ENCODE measurements around the gene GRIN1. TPM values are rescaled to one million over a fixed set of nuclear protein-coding genes. Genes with fewer than 3 reads are reported as not detected.
"Not testable (repeated sequence)": the region's sequence is repeated elsewhere in the genome, so short reads cannot be mapped to it uniquely, and the experiment has no call there.

GRIN1 gene
- polyA plus RNA-seq, 3 donors = not detected

GRCh38 chr9:137127301-137128157 is 11.4 kb upstream of the GRIN1 start:
- DNase-seq (ENCODE audit: low read depth in 3 of 3, low spot score in 2 of 3) = no peak

DNA sequence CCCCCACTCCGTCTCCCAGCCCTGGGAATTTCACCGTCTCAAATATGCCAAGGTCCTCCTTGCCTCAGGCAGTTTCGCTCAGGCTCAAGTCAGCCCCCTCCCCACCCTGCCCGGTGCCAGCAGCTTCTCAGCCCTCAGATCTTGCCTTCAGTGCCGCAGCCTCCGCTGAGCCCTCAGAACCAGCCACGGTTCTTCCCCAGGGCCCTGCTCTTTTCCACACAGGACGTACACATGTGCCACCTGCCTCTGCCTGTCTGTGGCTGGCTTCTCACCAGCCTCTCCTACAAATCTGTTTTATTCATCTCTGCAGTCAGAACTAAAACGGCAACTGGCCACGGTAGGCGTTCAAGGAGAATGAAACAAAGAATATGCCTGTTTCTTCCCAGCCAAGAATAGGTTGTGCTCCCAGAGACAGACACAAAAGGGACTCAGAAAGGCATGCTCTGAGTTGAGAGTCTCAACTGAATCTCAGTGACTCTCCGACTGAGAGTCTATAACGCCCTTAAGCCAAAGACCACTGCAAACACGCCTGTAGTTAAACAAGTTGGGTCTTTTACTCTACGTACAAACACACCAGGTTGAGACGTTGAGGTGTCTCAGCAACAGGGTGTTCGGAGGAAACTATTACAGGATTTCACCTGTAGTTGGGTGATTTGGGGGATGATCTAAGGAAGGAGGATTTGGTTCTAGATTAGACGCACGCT is 10.6 kb upstream of the GRIN1 start:
- no peak for DNase-seq (ENCODE audit: low read depth in 3 of 3, low spot score in 2 of 3)

GRCh38 chr9:137128862-137129455 is 10.0 kb upstream of the GRIN1 start:
- no peak for DNase-seq (ENCODE audit: low read depth in 3 of 3, low spot score in 2 of 3)

DNA sequence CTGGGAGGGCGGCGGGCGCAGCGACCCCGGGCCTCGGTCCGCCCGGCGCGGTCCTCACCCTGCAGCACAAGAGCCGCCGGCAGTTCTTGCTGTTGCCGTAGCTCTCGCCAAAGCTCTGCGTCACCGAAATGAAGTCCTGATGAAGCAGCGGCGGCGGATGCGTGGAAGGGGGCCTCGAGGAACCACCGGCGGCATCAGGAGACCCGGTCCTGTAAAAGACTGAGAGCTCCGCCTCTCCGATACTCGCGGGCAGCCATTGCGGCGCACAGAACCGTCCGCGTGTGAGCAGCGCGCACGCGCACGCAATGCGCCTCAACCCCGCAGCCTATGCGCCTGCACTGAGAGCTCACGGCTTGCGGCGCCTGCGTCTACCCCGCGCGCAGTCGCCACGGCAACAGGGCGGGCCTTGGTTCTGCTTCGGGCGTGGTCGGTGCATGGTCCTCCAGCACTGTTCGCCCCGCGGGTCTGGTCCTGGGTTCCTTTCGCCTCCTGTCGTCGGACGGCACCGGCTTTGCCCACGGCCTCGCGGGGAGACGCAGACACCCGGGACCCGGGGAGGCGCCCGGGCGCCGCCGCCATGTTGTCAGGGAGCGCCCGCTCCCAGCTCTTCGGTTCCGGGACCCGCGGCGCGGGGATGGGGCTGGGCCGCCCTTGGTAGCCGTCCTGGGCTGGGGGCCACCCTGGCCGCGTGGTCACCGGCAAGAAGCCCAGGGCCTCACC is 9.3 kb upstream of the GRIN1 start:
- peak; percentile 62 to 78 (median 63) for DNase-seq (ENCODE audit: low read depth in 3 of 3, low spot score in 2 of 3)

GRCh38 chr9:137130176-137130755 is 8.7 kb upstream of the GRIN1 start:
- no peak for DNase-seq (ENCODE audit: low read depth in 3 of 3, low spot score in 2 of 3)

DNA sequence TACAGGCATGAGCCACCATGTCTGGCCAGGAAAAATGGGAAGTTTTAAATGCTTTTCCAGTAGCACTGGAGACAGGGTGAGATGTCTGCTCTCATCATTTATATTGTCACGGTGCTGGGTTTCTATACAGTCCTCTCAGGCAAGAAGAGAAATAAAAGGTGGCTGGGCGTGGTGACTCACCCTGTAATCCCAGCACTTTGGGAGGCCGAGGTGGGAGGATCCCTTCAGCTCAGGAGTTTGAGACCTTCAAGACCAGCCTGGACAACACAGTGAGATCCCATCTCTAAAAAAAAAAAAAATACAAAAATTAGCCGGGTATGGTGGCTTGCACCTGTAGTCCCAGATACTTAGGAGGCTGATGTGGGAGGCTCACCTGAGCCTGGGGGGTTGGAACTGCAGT is 4.8 kb upstream of the GRIN1 start:
- no peak for DNase-seq (ENCODE audit: low read depth in 3 of 3, low spot score in 2 of 3)

GRCh38 chr9:137135154-137135553 is 3.8 kb upstream of the GRIN1 start:
- DNase-seq (ENCODE audit: low read depth in 3 of 3, low spot score in 2 of 3) = not testable (repeated sequence)

DNA sequence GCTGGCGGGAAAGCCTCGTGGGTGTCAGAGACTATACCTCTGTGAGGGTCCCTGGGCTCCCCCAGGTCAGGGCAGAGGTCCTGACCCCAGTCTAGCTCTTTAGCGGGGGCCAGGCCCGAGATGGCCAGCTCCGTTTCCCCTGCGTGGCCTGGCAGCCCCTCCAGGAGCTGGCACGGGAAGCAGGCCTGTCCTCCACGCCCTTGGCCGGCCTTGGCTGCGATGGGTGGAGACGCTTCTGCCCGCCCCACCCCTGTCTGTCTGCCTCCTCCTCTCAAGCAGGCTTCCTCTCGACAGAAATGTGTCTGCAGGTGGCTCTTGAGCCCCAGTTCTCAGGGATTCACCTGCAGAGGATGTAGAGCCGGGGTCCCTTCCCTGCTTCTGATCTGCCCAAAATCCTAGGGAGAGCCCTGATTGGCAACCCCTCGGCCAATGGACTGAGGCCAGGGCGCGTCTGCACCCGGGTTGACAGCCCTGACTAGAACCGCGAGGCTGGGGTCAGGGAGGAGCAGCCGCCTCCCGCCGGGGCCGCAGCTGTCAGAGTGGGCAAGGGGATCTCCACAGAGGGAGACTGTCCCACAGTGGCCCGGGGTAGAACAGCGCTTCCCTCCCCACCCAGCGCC is 2.6 kb upstream of the GRIN1 start:
- DNase-seq (ENCODE audit: low read depth in 3 of 3, low spot score in 2 of 3) = no peak

DNA sequence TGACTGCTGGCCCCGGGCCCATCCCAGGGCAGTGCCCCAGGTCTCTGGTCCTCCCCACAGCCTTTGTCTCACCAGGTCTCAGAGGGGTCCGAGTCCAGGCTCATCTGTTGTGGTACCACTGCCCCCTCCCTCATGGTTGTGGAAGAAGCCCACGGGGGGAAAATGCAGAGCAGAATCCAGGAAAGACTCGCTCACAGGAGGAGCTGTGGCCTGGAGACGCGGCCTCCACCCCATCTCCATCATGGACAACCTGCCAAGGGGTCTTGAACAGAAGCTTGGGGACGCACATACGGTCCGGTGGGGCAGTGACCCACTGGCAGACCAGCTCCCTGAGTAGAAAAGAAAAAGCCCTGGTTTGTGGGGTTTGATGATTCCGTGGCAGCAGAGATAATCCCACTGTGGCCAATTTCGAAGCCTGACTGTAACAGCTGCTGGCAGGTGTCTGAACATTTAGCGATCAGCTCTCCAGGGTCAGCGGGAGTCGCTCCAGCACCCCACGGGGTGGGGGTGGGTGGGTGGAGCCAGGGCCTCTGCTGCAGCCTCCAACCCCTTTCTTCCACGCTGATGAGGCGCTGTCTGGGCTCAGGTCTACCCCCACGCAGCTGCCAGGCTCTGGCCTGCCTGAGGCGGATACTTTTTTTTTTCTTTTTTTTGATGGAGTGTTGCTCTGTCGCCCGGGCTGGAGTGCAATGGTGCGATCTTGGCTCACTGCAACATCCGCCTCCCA is 1.9 kb upstream of the GRIN1 start:
- DNase-seq (ENCODE audit: low read depth in 3 of 3, low spot score in 2 of 3) = no peak

DNA sequence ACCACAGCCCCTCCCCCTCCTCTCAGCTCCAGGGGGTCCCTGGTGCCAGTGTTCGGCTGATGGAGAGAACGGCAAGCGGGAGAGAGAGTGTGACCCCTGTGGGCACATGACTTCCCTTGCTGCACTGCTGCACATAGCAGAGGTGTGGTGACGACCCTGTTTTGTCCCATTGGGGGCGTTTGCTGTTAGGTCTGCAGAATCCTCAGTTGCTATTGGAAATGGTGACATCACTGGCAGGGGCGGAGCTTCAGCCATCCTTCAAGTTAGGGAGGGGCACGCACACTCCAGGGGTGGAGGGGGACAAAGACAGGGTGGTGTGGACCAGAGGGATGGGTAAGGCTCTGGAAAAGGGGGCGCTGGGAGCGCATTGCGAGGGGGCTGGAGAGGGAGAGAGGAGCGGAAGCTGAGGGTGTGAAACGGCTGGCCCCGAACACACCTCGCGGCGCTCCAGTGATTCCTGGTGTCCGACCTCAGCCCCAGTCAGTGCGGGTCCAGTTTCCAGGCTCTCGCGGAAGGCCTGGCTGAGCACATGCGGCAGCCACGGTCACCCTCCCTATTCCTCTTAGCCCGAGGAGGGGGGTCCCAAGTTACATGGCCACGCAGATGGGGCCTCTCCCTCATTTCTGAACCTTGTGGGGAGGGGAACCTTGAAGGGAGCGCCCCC is 764 bp upstream of the GRIN1 start:
- no peak for DNase-seq (ENCODE audit: low read depth in 3 of 3, low spot score in 2 of 3)

GRCh38 chr9:137139468-137140150 is 655 bp downstream of the GRIN1 start:
- no peak for DNase-seq (ENCODE audit: low read depth in 3 of 3, low spot score in 2 of 3)

DNA sequence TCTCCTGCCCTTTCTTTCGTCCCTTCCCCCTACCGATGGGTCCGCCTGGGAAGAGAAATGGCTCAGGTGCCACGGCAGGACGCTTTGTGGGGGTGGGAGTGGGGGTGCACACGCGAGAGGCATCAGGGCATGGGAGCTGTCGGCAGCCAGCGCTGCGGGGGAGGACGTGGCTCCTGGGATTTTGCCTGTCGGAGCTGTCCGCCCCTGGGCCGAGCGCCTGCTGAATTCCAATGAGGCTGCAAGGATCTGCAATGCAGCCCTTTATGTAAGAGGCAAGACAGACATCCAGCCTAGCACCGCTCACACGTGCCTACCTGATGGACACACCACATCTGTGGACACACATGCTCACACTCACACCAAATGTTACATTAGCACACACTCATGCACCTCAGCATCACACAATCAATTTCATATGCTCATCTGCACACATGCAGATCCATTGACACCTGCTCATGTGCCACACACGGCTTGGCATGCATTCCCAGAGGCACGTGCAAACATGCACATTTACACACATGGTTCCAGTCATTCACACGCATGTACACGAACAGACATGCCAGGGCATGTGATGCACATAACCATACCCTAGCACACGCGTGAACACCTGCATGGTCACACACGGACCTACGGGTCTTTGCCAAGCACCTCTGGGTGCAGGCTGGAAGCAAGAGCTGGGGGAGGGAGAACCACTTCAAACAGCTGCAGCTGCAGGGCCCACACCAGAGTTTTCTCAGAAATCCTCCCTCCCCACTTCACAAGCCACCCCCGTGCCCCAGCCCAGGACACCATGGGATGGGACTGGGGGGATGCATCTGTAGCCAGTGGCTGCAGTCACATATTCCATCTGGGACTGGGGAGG is 1.4 kb downstream of the GRIN1 start:
- DNase-seq (ENCODE audit: low read depth in 3 of 3, low spot score in 2 of 3) = no peak

DNA sequence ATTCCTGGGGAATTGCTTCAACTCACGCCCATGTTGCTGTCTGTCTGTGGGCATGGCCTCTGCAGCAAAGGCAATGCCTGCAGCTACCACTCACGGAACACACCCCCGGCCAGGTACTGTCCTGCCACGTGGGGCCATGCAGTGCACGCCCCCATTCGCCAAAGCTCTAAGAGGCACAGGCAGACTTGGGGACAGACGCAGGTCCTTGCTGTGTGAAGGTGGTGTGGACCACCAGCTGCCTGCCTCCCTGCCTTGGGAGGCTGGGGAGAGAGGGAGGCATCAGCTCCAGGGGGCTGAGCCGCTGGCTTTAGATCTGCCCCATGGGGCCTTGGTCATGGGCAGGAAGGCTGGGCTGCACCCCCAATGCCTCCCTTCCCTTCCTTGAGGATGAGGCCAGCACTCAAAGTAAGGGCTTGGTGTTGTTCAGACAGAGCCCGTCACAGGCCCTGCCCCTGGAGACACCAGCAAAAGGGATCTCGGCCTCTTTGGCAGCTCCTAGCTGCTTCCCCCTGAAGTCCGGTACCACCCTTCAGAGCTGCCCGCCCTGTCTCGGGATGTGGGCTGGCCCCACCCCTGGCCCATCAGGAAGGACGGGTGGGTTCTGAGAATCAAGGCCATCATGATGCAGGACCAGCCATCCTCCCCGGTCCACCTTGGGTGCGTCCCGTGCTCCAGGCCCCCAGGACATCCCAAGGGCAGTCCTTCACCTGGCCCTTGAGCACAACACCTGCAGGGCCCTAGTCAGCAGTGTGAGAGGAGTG is 2.3 kb downstream of the GRIN1 start:
- DNase-seq (ENCODE audit: low read depth in 3 of 3, low spot score in 2 of 3) = no peak

DNA sequence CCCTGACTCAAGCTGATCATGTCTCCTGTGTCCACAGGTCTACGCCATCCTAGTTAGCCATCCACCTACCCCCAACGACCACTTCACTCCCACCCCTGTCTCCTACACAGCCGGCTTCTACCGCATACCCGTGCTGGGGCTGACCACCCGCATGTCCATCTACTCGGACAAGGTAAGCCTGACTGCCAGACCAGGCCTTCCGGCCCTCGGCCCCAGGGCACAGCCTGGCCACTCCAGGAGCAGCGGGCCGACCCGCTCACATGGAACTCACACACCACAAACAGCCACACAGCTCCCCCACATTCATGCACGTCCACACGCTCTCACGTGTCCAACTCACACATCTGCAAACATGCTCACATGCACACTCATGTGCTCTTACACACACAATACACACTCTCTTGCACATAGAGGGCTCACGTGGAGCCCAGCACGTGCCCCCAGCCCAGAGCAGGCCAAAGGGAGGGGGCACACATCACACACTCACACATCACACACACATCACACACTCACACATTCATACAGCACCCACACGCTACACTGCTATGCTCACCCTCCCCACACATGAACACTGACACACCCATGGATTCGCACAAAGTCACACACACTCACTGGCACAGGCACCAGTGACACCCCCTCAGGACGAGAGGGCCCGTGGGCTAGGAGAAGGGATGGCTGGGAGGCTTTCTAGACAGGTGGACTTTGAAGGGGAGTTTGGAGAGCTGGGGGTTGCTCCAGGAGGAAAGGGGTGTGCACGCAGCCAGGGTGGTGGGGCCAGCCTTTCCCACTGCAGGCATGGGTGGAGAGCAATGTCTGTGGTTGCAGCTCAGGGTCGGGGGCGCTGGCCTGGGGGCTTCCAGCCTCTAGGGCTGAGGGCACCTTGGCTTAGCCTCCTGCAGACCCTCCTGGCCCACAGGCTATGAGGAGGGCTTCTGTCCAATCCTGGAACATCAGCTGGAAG is 3.3 kb downstream of the GRIN1 start:
- no peak for DNase-seq (ENCODE audit: low read depth in 3 of 3, low spot score in 2 of 3)

DNA sequence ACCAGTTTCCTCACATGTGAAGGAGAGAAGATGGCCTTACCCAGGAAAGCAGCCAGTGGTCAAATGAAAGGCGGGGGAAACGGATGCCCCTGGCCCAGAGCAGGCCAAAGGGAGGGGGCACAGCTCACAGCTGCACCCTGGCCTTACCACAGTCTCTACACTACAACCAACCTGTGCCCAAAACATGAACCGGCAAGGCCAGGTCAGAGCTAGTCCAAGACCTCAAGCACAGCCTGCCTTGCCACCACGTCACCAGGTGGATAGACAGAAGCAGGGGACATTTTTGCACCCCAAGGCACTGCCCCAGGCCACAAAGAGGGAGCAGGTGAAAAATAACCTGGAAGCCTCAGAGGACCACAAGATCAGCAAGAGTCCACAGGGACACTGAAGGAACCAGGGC is 4.5 kb downstream of the GRIN1 start:
- no peak for DNase-seq (ENCODE audit: low read depth in 3 of 3, low spot score in 2 of 3)

All from right renal cortex interstitium (tissue), 3 donors.